GM12878 (cell line): ENCODE results near the gene STK33. TPM values are rescaled to one million over a fixed set of nuclear protein-coding genes. Genes with fewer than 3 reads are reported as not detected.

Source experiments
- ATAC-seq: fragments of 200-7000 bp; cut with Tn5 transposase; 3 replicates; pipeline ENCODE4 v1.9.1; 2020; ENCODE audit warnings: mild to moderate bottlenecking, moderate library complexity
- BruUV-seq: library from RNA; stranded (reverse); fragments of 400-500 nt; replicated peaks from 2 replicates; lab custom pipeline; 2021; lab: Mats Ljungman, UMichigan
- CTCF ChIA-PET: fragments of 300-600 bp; sonication (Branson Sonifier 250); formaldehyde crosslinking; extraction: SDS; loops from one replicate; lab custom pipeline; 2021; ENCODE audit warnings: inconsistent platforms; lab: Yijun Ruan, JAX
- POLR2A ChIA-PET: fragments of 350-600 bp; formaldehyde crosslinking; extraction: SDS; loops from one replicate; lab custom pipeline; 2021; ENCODE audit warnings: inconsistent platforms; lab: Charles Lee
- RAD21 ChIA-PET: fragments of 300-600 bp; sonication (Branson Sonifier 250); formaldehyde crosslinking; loops from one replicate; lab custom pipeline; 2023; ENCODE audit warnings: antibody characterized with exemption; ENCODE audit not compliant: unreplicated experiment; lab: Charles Lee
- SMC1A ChIA-PET: fragments of 300-600 bp; sonication (Branson Sonifier 250); formaldehyde crosslinking; loops from one replicate; lab custom pipeline; 2023; ENCODE audit not compliant: unreplicated experiment, uncharacterized antibody; lab: Charles Lee
- DNase-seq: peaks from one replicate; pipeline ENCODE4 v3.0.0-alpha.2; 2011; ENCODE audit warnings: low read depth, low spot score
- FAIRE-seq: peaks from 3 replicates; lab custom pipeline; 2011; peaks lifted over from hg19 to GRCh38; lab: Jason Lieb, UNC
- H2AFZ ChIP-seq: 2 replicates; pipeline ENCODE4 v1.6.0; 2011; ENCODE audit warnings: low read depth, low read length, control low read depth; ENCODE audit not compliant: control insufficient read depth
- H3K27ac ChIP-seq: 2 replicates; pipeline ENCODE4 v1.5.1; 2011; ENCODE audit warnings: control low read depth; ENCODE audit not compliant: control insufficient read depth, insufficient read depth
- H3K27me3 ChIP-seq, 2 experiments: replicated peaks in 1 of 2; 2 replicates each; pipeline versions ENCODE4 v1.6.0 to v1.6.1; 2011; ENCODE audit warnings: low read length in 1 of 2; ENCODE audit not compliant: control insufficient read depth in 2 of 2, insufficient read depth in 2 of 2
- H3K36me3 ChIP-seq, 2 experiments: 2 replicates each; pipeline ENCODE4 v1.5.1; 2011; ENCODE audit warnings: low read length in 1 of 2; ENCODE audit not compliant: control insufficient read depth in 2 of 2, insufficient read depth in 2 of 2
- H3K4me1 ChIP-seq: 2 replicates; pipeline ENCODE4 v1.6.1; 2011; ENCODE audit warnings: mild to moderate bottlenecking, low read length, moderate library complexity, mixed read lengths; ENCODE audit not compliant: control insufficient read depth, insufficient read depth
- H3K4me2 ChIP-seq: 2 replicates; pipeline ENCODE4 v1.6.0; 2011; ENCODE audit warnings: control low read depth; ENCODE audit not compliant: control insufficient read depth, insufficient read depth
- H3K4me3 ChIP-seq: fragments of 200-600 bp; sonication (generic); 2 replicates; pipeline ENCODE4 v1.5.1; 2016
- H3K79me2 ChIP-seq: 2 replicates; pipeline ENCODE4 v1.6.0; 2011; ENCODE audit warnings: low read length; ENCODE audit not compliant: control insufficient read depth, insufficient read depth
- H3K9ac ChIP-seq: 2 replicates; pipeline ENCODE4 v1.8.0; 2011; ENCODE audit warnings: low read length, control low read depth, mixed read lengths; ENCODE audit not compliant: control insufficient read depth, insufficient read depth
- H3K9me3 ChIP-seq: replicated peaks from 3 replicates; pipeline ENCODE4 v1.5.1; 2011; ENCODE audit warnings: mild to moderate bottlenecking, low read length; ENCODE audit not compliant: control insufficient read depth, insufficient read depth
- H4K20me1 ChIP-seq: 2 replicates; pipeline ENCODE4 v1.6.0; 2011; ENCODE audit not compliant: control insufficient read depth, insufficient read depth
- ASH2L ChIP-seq: fragments of 300-600, 200-600 bp; sonication (generic); IDR thresholded peaks from 2 replicates; pipeline ENCODE4 v1.6.1; 2017; ENCODE audit warnings: low read depth, mild to moderate bottlenecking, borderline replicate concordance
- CBFB ChIP-seq: IDR thresholded peaks from 2 replicates; pipeline ENCODE4 v1.6.1; 2016; ENCODE audit warnings: antibody characterized with exemption, low read depth
- ETV6 ChIP-seq, 2 experiments: fragments of 450-650 bp in 1 of 2; IDR thresholded peaks in 1 of 2; conservative IDR thresholded peaks in 1 of 2; 2 replicates each; pipeline ENCODE4 v1.6.1; 2014; ENCODE audit warnings: antibody characterized with exemption in 1 of 2, borderline replicate concordance in 1 of 2, low read depth in 1 of 2, mild to moderate bottlenecking in 1 of 2, moderate library complexity in 1 of 2
- EZH2 ChIP-seq: IDR thresholded peaks from 2 replicates; pipeline ENCODE4 v1.6.1; 2012; ENCODE audit warnings: low read depth, mild to moderate bottlenecking, control low read depth, inconsistent platforms, low read length, borderline replicate concordance; ENCODE audit not compliant: control insufficient read depth
- FOXK2 ChIP-seq: fragments of 450-650 bp; IDR thresholded peaks from 2 replicates; pipeline ENCODE4 v1.6.1; 2017; ENCODE audit warnings: mild to moderate bottlenecking, moderate library complexity
- HDAC2 ChIP-seq: fragments of 200-600 bp; sonication (generic); IDR thresholded peaks from 2 replicates; pipeline ENCODE4 v1.6.1; 2017
- IKZF2 ChIP-seq, 2 experiments: fragments of 450-650 bp; IDR thresholded peaks; 2 replicates each; pipeline ENCODE4 v1.6.1; 2017; ENCODE audit warnings: mild to moderate bottlenecking in 2 of 2, moderate library complexity in 2 of 2
- KAT2A ChIP-seq: conservative IDR thresholded peaks from 2 replicates; pipeline ENCODE4 v1.6.1; 2011; ENCODE audit warnings: low read depth, low read length; ENCODE audit not compliant: control insufficient read depth
- KDM1A ChIP-seq: fragments of 200-600 bp; sonication (generic); IDR thresholded peaks from 2 replicates; pipeline ENCODE4 v1.6.1; 2016; ENCODE audit warnings: borderline replicate concordance
- LARP7 ChIP-seq: fragments of 450-650 bp; IDR thresholded peaks from 2 replicates; pipeline ENCODE4 v1.6.1; 2017; ENCODE audit warnings: mild to moderate bottlenecking
- MTA2 ChIP-seq: fragments of 450-650 bp; IDR thresholded peaks from 2 replicates; pipeline ENCODE4 v1.6.1; 2016; ENCODE audit warnings: low read depth, mild to moderate bottlenecking, moderate library complexity
- MTA3 ChIP-seq: IDR thresholded peaks from 2 replicates; pipeline ENCODE4 v1.6.1; 2012; ENCODE audit warnings: low read length, inconsistent platforms, borderline replicate concordance
- MYB ChIP-seq: fragments of 150-350 bp; IDR thresholded peaks from 2 replicates; pipeline ENCODE4 v1.6.1; 2014; ENCODE audit warnings: mild to moderate bottlenecking, low read depth, low read length, borderline replicate concordance
- POLR2AphosphoS2 ChIP-seq: IDR thresholded peaks from 2 replicates; pipeline ENCODE4 v1.6.1; 2011; ENCODE audit warnings: low read depth, mild to moderate bottlenecking, low read length, improper control_type of control experiment, moderate library complexity
- RCOR1 ChIP-seq: conservative IDR thresholded peaks from 2 replicates; pipeline ENCODE4 v1.6.1; 2012; ENCODE audit warnings: low read depth, low read length, improper control_type of control experiment
- SMARCA5 ChIP-seq: fragments of 450-650 bp; IDR thresholded peaks from 2 replicates; pipeline ENCODE4 v1.6.1; 2017; ENCODE audit warnings: mild to moderate bottlenecking
- SRF ChIP-seq, 2 experiments: IDR thresholded peaks; 2 replicates each; pipeline ENCODE4 v1.6.1; 2011; ENCODE audit warnings: low read depth in 2 of 2, low read length in 2 of 2, mild to moderate bottlenecking in 1 of 2, moderate library complexity in 1 of 2
- ZBTB11 ChIP-seq: fragments of 450-650 bp; formaldehyde crosslinking; IDR thresholded peaks from 2 replicates; pipeline ENCODE4 v1.5.0; 2022; ENCODE audit warnings: mild to moderate bottlenecking, missing genetic modification characterization
- ZNF24 ChIP-seq: fragments of 450-650 bp; IDR thresholded peaks from 2 replicates; pipeline ENCODE4 v1.6.1; 2017; ENCODE audit warnings: antibody characterized with exemption, mild to moderate bottlenecking
- WGBS: methylation state at CpG from one replicate; pipeline ENCODE4 v1.1.6; 2016; ENCODE audit warnings: low lambda C conversion rate; ENCODE audit not compliant: insufficient replicate concordance, insufficient coverage; ENCODE audit errors: missing lambda C conversion rate; 5-methylcytosine and 5-hydroxymethylcytosine counted together
- in situ Hi-C: fragments of 300-500 bp; cut with MboI; formaldehyde crosslinking; loops from 9 replicates; pipeline ENCODE4 v1.14.3; 2018; ENCODE audit warnings: mixed read lengths
- intact Hi-C: fragments of 100-400 bp; cut with micrococcal nuclease; formaldehyde crosslinking; loops from one replicate; pipeline ENCODE4 v1.14.2; 2022; ENCODE audit not compliant: unreplicated experiment
- polyA plus RNA-seq, 11 experiments: library from polyadenylated mRNA; depleted of rRNA in 4 of 11; unstranded in 6 of 11; stranded (reverse) in 5 of 11; fragments of >200 nt; fragmentation: Nextera tagmentation in 4 of 11; fragmentation: Illumina TruSeq in 1 of 11; extraction: Ambion mirVana in 4 of 11; extraction: Trizol in 1 of 11; gene quantifications; 1 replicate in 1 of 11; 2 replicates in 10 of 11; pipeline versions ENCODE4 v1.2.1 to v1.2.3, GENCODE V29; 2011 to 2016; ENCODE audit warnings: inconsistent platforms in 2 of 11, missing spikeins in 2 of 11, low read depth in 1 of 11
- total RNA-seq, 4 experiments: library from RNA; depleted of rRNA in 3 of 4; stranded (reverse); fragments of >200 nt in 3 of 4; fragmentation: Illumina TruSeq in 1 of 4; extraction: Trizol in 1 of 4; gene quantifications; 2 replicates each; pipeline versions ENCODE4 v1.2.1 to v1.2.3, GENCODE V29; 2013 to 2021

STK33 gene
- total and polyA plus RNA-seq, 10 of the 15 experiments (the other 5 are each of a cell fraction or from before 2014, with no cell fraction given): 5.2 to 27.3 (median 18.3) TPM

GRCh38 chr11:8581300-8581699, 12.7 kb downstream of the STK33 start (continued):
- TF ChIP-seq MTA3: no peak
- no peak for TF ChIP-seq FOXK2

GRCh38 chr11:8577791-8578581, 16.0 kb downstream of the STK33 start:
- ChIA-PET CTCF (interaction anchor here (1.2 to 1.6 kb wide), 2 partner anchors 9 to 11 kb away, joined by 3 to 9 read pairs; no protein-coding TSS in a partner anchor), SMC1A (interaction anchor here (0.9 to 1.8 kb wide), 4 partner anchors 11 to 16 kb away, joined by 3 to 5 read pairs (median 4); partner anchors contain the start of gene STK33), RAD21 (interaction anchor here (1.6 kb wide), 1 partner anchor 11 kb away, joined by 12 read pairs; no protein-coding TSS in a partner anchor), POLR2A (no interaction called here)
- no peak overlapping the region for H3K9ac ChIP-seq
- no peak overlapping the region for H3K4me3 ChIP-seq
- ATAC-seq: no peak
- no peak overlapping the region for H3K27ac ChIP-seq
- H3K9me3 ChIP-seq: peaks cover 2% of the 10 kb centered on the region
- H3K79me2 ChIP-seq: no peaks in the 10 kb centered on the region
- in situ Hi-C loops: no loop called here
- no peak overlapping the region for H2AFZ ChIP-seq
- no peaks in the 10 kb centered on the region for H4K20me1 ChIP-seq
- WGBS: 92% methylated on average over 2 of the region's 2 CpGs
- no TSS peak for BruUV-seq
- no peaks in the 10 kb centered on the region for H3K4me1 ChIP-seq
- no peaks in the 10 kb centered on the region for H3K36me3 ChIP-seq
- no peak for DNase-seq
- intact Hi-C loops: no loop called here
- H3K4me2 ChIP-seq: no peak overlapping the region
- no peaks in the 10 kb centered on the region for H3K27me3 ChIP-seq
- TF ChIP-seq MTA2 (no peak), RCOR1 (no peak), KDM1A (no peak), MTA3 (no peak), FOXK2 (no peak), LARP7 (no peak), MYB (no peak), ETV6 (conservative IDR thresholded peaks at IDR 0.05 in 1 of 2, IDR thresholded peaks at IDR 0.05 in 1 of 2; ENCODE audit: borderline replicate concordance in 1 of 2, low read depth in 1 of 2) (no peak), ZBTB11 (CRISPR knock-in tag) (no peak), ASH2L (no peak), EZH2 (no peak), HDAC2 (no peak), ZNF24 (no peak), POLR2AphosphoS2 (no peak), SMARCA5 (no peak), CBFB (no peak), IKZF2 (IDR thresholded peaks at IDR 0.05) (no peak), KAT2A (no peak), SRF (IDR thresholded peaks at IDR 0.05; ENCODE audit: low read depth in 2 of 2, low read length in 2 of 2) (no peak)
- no peak for FAIRE-seq
